HG02870 (cell line): ENCODE data around the gene IFNA1.
"Not testable (repeated sequence)": the region's sequence is repeated elsewhere in the genome, so short reads cannot be mapped to it uniquely, and the experiment has no call there.

Experiments
- ATAC-seq: cut with Tn5 transposase; IDR thresholded peaks from one replicate; pipeline ENCODE4 v1.9.1; 2021; ENCODE audit warnings: mild to moderate bottlenecking, moderate library complexity; ENCODE audit not compliant: unreplicated experiment

The IFNA1 gene

DNA sequence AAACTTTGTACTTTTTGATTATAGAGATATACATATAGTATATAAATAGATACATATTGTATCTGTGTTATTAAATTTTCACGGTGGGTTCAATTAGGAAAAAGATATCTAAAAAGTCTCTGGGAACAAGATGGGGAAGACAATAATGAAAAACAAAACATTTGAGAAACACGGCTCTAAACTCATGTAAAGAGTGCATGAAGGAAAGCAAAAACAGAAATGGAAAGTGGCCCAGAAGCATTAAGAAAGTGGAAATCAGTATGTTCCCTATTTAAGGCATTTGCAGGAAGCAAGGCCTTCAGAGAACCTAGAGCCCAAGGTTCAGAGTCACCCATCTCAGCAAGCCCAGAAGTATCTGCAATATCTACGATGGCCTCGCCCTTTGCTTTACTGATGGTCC lies at the start of gene IFNA1:
TSS of gene IFNA1 (plus strand) at position 301 of the 400 bp plus-strand sequence. CDS start at position 370, 69 bp downstream.
- no peak for ATAC-seq

DNA sequence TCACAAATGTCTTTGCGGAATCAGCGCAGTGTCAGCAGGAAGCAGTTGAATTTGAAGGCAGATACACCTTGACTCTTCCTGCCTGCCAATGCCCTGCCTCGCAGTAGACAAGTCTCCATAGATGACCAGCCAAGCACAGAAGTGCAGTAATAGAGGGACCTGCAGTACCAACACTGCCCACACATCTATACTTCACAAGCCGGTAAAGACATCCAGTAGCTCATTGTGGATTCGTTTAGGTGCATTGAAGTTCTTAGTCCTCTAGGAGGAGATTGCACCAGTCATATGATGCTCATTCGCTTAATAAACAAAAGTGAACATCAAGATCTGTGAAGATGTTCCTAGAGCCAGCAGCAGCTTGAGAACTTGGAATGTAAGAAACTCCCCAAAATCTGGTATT lies 48.0 kb upstream of the IFNA1 start:
- peak; percentile 79 for ATAC-seq

- ATAC-seq, result peak; percentile 75
Measured at GRCh38 chr9:21395778-21396717, 44.2 kb upstream of the IFNA1 start.

GRCh38 chr9:21398955-21399489 lies 41.2 kb upstream of the IFNA1 start:
- ATAC-seq, result no peak

DNA sequence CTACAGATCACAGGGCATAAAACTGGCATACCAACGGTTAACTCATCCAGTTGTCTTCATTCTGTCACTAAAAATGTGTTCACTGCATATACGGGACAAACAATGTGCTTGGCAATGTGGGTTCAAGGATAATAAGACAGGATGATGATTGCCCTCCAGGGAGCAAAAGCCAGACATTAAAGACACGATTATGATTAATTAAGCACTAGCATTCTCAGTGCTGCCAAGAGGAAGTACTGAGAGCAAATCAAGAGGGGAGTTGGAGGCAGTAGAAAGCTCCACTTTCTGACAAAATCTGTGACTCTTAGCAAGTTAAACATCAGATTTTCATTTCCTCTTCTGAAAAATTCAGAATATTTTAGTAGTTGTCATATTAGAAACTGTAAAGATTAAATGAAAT lies 40.3 kb upstream of the IFNA1 start:
- no peak for ATAC-seq

- ATAC-seq, result no peak
Measured at GRCh38 chr9:21402386-21403251, 37.6 kb upstream of the IFNA1 start.

- ATAC-seq, result no peak
Measured at GRCh38 chr9:21404146-21404545, 36.1 kb upstream of the IFNA1 start.

- ATAC-seq, result no peak
Measured at GRCh38 chr9:21408817-21409216, 31.4 kb upstream of the IFNA1 start, which contains the start of gene IFNA8. IFNA8 (plus strand) TSS chr9:21409117; CDS start chr9:21409177, 60 bp downstream.

DNA sequence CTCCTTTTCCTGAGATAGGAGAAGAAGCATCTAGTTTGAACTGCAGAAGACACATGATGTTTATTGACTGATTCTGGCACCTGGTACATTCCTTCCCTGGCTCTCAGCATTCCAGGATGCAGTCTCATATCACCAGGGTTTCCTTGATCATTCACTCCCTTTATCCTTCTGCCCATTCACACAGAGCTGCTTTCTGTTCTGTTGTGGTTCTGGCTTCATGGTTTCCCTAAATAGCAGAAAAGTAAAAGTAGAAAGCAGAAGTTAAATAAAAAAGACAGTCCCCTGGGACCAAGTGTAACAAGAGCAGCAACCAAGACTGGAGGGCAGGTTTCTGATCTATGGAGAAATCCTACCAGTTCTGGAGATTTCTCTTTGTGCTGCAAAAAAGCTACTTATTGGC lies 28.1 kb upstream of the IFNA1 start:
- no peak for ATAC-seq

- ATAC-seq, result no peak
Measured at GRCh38 chr9:21413151-21413550, 27.1 kb upstream of the IFNA1 start.

DNA sequence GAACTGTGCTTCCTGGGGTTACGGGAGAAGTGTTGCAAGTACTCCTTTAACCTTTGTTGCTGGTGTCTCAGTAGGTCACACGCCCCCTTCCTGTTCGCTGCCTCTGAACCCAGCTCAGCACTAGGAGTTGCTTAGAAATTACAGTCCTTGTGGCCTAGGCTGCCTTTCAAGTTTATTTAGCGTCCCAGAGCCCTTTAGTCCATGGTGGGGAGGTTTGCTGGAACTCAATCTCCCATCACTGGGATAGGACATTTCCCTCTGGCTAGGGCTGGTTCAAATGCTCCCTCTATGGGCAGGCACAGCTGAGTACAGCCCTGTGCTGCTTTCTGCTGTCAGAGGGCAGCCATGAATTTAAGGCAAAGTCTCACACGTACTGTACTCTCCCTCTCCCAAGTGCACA lies 26.6 kb upstream of the IFNA1 start:
- peak; percentile 71 for ATAC-seq

DNA sequence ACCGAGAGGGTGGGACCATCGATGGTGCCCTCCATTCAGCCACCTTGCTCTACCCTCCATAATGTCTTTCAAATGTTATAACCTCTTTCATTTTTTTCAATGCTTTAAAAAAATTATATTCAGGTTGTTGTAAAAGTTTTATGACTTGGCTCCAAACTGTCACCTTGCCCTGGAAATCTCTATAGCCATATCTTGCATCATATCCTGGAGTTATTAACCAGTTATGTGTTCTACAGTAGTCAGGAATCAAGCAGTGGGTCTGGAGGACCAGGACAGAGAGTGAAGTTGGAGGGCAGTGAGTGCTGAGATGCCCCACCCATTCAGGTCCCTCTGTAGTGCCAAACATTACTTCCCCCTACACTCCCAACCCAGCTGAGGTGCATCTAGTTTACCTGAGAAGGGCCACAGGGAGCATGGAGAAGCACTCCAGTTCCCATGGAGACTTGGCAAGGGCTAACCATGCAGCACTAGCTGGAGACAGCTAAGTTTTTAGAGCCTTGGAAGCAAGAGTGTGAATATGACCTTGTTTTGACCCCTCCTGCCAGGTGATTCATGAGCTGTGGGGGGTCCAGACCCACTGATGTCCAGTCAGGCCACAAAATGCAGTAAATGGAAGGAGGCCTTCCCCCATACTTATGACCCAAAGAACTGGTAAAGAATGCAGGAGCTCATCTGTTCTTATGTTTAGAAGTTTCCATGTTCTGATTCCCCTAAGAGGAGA lies 25.9 kb upstream of the IFNA1 start:
- ATAC-seq, result no peak

DNA sequence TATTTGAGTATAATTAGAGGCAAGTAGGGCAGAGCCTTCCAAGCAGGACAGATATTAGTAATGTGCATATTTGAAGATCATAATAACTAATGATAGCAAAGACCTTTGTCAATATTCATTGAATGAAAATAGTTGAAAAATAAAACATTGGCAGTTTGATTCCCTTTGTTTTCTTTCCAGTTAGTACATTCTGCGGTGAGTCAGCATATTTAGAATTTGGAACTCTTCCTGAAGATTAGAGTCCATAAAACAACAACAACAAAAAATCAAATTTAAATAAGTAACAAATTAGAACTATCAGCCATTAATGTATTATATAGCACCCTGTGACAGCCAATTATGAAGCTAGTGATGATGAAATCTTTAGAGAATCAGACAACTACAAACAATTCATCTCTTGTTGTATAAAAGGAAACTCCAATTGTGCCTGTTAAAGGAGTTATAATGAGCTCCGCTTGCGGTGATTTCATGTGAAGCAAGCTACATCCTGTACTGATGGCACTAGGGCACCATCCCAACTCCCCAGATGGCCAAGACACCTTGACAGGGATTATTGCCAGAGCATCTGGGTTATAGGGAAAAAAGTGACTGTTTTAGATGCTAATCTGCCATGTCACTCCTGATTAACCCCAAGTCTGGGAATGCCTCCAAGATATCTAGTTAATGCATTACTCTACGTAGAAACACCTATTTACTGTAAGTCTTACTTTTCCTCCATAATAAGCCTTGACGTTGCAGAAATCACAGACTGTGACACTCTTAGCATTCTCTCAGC lies 24.6 kb upstream of the IFNA1 start:
- ATAC-seq, result no peak

DNA sequence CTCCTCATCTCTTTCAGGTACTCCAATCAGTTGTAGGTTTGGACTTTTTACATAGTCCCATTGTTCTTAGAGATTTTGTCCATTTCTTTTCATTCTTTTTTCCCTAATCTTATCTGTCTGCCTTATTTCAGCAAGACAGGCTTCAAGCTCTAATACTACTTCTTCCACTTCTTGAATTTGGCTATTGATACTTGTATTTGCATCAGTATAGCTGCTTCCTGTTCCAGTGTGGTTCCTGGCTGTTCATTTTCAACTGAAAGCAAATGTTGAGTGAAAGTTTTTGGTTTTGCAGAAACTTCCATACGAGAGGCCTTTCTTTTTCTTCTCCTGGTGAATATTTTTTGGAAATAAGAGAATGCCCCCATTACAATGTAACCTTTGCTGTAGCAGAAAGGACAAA lies 12.0 kb upstream of the IFNA1 start:
- no peak for ATAC-seq

DNA sequence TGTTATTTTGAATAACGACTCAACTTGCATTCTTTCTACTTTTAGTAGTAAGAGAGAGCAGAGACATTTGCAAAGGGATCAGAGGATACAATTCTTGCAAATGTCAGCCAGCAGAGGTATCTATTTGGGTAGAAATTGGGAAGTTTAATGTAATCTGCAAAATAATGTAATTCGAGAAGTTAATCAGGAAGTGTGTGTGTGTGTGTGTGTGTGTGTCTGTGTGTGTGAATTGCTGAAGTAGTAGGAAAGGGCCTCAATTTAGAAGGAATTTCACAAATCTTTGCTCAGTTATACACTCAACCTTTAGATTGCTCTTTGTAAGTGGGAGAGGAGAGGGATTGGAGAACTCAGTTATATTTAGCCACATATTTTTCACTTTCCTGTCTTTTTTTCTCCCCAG lies 11.0 kb upstream of the IFNA1 start:
- ATAC-seq, result no peak

DNA sequence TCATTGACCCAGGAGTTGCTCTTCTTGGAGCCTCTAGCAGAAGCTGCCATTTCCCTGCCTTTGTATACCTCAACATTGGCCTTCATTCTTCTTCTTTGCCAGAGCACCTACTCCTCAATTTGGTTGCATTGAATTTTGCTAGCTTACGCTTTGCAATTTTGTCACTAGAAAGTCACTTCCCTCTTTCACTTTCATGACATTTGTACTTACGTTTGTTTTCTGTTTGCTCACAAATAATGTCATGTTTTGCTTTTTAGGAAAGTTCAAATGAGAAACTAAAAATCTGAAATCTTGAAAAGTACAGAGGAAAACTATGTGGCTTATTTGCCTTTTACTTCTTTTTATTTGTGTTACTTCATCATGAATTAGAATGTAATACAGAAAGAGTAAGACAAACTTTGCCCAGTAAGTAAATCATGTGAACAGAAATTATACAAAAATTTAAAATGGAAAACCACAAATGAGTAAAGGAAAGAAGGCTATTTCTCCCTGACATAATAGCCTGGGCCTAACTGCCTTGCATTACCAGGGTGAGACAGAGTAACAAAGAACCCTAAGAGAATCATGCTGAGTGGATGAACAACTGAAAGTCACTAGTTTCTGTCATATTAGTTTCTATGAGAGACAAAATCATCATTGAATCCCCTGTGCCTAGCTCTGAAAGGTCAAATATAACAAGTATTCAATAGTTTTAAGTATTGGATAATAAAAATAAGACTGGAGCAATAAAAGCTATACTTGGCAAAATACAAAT lies 7.4 kb upstream of the IFNA1 start:
- ATAC-seq, result peak; percentile 46

GRCh38 chr9:21434202-21435014 lies 5.8 kb upstream of the IFNA1 start:
- ATAC-seq, result no peak

- ATAC-seq, result not testable (repeated sequence)
Measured at GRCh38 chr9:21435015-21435383, 5.2 kb upstream of the IFNA1 start.
